Hematopoietic multipotent progenitor cell treated with erythropoietin and hydrocortisone succinate and interleukin-3 and kit ligand, for 8 days (in vitro differentiated cells): ENCODE results near the gene SOS2.
A peak's percentile ranks its signal among the peaks of the same experiment; 100 is the strongest.
"Not testable (repeated sequence)": the region's sequence is repeated elsewhere in the genome, so short reads cannot be mapped to it uniquely, and the experiment has no call there.

ENCODE experiments used
- DNase-seq: peaks from one replicate; pipeline ENCODE4 v3.0.0-alpha.2; 2015

SOS2 gene

DNA sequence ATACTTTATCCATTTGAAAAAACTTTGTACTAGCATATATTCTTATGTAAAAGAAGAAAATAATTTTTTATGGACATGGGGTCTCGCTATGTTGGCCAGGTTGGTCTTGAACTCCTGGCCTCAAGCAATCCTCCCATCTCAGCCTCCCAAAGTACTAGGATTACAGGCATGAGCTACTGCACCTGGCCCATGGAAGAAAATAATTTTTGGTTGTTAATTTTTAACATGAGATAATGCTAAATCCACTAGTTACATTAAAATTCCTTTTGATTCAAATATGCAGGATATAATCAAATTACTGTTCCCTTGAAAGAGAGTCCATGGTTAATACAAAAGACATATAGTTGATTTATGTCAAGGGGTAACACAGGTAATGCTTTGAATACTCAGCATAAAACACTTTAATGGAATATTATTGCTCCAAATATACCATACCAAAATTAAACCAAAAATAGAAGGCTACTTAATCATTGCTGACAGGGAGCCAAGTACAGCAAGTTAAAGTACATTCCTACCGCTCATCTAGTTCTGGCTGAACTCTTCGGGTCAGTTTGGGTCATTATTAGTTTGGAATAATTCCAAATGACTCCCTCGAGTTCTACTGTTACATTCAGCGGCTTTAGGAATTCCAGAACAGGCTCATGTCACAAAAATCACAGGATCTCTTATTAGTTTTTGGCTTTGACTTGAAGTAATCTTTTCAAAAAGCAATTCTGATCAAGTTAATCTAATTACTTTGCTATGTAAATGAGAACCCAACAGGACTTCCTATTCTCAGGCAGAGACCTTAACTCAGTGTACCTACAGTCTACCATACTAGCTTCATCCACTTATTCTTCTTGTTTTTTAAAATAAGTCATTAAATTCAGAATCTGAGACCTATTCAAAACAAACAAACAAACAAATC lies 6.1 kb downstream of the SOS2 start:
- no peak for DNase-seq

DNA sequence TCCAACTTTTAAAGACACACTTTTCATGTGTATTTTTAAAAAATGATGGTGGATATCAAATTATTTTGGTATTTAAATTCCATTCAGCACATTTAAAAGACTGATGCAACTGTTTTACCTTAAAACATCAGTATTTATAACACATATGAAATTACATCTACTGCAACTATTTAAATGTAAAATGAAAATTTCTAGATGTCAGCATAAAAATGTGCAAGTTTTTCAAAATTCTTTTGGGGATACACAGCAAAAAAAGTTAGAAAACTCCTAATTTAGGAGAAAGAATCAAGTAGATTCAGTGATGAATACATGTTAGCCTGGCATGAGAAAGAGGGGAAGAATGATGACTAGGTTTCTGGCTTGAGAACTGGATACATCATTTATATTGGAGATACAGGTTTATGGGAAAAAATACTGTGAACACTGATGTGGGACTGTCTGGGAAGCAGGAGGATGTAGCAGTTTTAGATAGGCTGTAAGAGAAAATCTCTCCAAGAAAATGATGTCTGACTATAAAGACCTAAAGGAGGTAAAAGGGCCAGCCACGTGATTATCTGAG lies 9.2 kb downstream of the SOS2 start:
- DNase-seq: no peak

GRCh38 chr14:50218501-50218900 lies 12.9 kb downstream of the SOS2 start:
- no peak for DNase-seq

- no peak for DNase-seq
Measured at GRCh38 chr14:50215416-50215815, 16.0 kb downstream of the SOS2 start.

GRCh38 chr14:50213795-50214194 lies 17.6 kb downstream of the SOS2 start:
- no peak for DNase-seq

- DNase-seq: peak; percentile 60
Measured at GRCh38 chr14:50212726-50213125, 18.7 kb downstream of the SOS2 start.

GRCh38 chr14:50210074-50210473 lies 21.3 kb downstream of the SOS2 start:
- DNase-seq: no peak

- DNase-seq: no peak
Measured at GRCh38 chr14:50198499-50198898, 32.9 kb downstream of the SOS2 start.

DNA sequence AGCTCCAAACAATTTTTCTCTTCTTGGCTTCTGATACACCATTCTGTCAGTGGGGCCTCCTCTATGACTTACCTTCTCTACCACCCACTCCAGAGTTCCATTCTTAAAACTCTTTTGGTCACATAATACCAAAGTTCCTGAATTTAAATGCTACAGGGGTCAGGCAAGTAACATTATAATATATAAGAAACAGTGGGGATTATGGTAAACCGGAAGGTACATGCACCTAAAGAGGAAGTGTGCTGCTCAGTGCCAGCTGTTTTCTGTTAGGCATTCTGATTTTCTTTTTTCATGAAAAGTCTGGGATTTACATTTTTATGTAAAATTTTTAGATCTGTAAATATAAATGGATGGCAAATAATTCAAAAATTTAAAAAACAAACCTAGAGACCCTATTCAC lies 39.9 kb downstream of the SOS2 start:
- no peak for DNase-seq

DNA sequence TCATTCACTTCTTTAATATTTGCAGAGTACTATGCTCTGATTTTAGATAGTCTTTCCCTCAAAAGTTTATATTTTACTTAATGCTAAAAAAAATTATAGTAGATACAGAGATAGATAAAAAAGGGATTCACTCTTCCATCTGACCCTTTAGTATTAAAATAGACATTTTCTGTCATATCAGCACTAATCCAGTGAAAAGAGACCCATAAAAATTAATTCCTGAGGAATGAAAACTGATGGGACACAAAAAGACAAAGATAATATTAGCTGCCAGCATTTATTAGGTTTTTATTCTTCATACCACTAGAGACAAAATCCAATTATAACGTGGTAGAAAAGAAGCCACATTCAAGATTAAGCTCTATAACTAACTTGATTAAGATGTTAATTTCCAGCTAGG lies 45.3 kb downstream of the SOS2 start:
- no peak for DNase-seq

GRCh38 chr14:50173891-50174290 lies 57.5 kb downstream of the SOS2 start:
- DNase-seq: no peak

GRCh38 chr14:50171895-50172294 lies 59.5 kb downstream of the SOS2 start:
- DNase-seq: no peak

DNA sequence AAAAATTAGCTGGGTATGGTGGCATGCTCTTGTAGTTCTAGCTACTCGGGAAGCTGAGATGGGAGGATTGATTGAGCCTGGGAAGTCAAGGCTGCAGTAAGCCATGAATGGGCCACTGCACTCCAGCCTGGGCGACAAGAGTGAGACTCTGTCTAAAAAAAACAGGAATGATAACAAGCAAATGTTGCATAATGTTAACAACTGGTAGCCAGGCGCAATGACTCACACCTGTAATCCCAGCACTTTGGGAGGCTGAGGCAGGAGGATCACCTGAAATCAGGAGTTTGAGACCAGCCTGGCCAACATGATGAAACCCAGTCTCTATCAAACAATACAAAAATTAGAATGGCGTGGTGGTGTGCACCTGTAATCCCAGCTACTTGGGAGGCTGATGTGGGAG lies 64.0 kb downstream of the SOS2 start:
- DNase-seq: not testable (repeated sequence)

DNA sequence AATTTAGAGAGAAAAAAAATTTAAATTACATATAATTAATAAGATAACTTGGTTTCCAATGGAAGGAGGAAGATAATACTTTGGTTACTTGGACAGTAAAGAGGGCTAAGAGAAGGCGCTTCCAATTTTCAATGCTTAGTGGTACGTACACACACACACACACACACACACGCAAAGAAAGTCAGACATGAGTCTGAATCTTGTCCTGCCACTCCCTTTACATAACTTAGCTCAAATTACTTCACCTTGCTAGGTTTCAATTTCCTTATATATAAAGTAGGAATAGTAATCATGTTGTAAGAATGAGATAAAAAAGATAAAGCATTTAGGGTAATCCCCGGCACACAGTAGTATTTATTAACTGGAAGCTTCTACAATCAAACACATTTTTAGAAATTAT lies 75.3 kb downstream of the SOS2 start:
- DNase-seq: no peak

GRCh38 chr14:50148799-50149198 lies 82.6 kb downstream of the SOS2 start:
- DNase-seq: no peak

DNA sequence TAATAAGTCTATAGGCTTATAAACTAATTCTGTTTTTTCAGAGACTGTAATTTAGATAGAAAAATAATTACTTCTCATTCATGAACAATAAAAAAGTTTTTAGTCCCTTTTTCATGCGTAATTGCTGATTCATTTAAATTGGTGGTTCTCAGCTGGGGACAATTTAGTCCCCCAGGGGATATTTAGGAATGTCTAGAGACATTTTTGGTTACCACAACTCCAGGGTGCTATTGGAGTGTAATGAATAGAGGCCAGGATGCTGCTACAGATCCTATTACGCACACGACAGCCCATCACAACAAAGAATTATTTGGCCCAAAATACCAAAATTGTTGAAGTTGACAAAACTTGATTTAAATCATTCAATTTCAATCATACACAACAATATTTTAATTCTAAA lies 92.2 kb downstream of the SOS2 start:
- DNase-seq: no peak

DNA sequence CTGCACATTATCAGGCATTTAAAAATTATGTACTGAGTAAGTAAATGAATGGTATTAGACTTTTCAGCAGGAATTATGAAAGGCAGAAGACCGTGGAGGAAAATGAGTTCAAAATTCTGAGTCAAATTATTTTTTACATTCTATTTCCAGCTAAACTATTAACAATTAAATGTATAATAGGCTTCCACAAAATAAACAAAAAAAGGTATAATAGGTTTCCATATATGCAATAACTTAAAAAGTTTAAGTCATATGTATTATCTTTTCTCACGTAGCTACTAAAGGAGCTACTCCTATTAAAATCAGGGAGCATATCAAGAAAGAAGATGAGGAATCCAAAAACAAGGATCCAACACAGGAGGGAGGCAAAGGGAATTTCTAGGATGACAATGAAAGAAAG lies 103.6 kb downstream of the SOS2 start:
- no peak for DNase-seq

DNA sequence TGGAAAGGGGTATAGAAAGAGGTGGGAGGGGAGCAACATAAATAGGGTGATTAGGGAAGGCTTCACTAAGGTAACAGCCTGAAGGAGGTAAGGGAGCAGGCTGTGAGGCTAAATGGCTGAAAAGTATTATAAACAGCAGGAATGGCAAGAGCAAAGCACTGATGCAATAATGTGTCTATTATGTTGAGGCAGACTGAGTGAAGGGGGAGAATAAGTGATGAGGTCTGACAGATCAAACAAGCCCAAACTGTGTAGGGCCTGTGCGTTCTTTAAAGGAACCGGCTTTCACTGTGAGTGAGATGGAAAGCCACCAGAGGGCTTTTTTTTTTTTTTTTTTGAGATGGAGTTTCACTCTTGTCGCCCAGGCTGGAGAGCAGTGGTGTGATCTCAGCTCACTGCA lies 108.3 kb downstream of the SOS2 start:
- no peak for DNase-seq

DNA sequence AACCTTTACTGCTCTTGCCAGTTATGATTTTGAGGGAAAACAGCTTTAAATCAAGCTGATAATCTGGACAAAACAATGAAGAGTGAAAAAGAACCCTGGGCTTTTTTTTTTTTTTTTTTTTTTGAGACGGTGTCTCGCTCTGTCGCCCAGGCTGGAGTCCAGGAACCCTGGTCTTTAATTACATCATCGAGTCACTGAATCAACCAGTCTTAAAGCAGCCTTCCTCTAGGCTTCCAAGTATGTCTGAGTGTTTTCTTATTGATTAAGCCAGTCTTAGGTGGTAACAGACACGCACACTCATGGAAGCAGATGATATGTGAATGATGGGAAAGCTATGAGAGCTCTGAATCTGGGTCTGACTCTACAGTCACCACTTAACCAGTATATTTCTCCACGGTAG lies 109.1 kb downstream of the SOS2 start:
- no peak for DNase-seq

GRCh38 chr14:50121486-50121885 lies 109.9 kb downstream of the SOS2 start:
- DNase-seq: no peak

- no peak for DNase-seq
Measured at GRCh38 chr14:50117456-50117855, 113.9 kb downstream of the SOS2 start.

DNA sequence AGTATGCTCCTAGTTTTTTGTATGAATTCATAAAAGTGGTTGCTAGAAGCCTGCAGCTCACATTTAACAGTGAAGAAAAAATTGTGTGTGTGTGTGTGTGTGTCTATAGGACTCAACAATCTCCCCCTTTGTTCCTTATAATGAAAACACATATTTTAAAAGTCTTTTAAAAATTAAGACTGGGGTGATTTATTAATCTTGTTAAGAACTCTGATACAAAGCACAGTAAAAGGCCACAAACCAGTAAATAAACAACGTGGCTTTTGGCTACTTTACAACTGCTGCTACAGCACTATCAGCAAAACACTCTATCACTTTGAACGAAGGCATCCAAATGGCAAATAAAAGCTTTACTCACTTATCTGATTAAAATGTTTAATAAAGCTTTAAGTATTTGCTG lies 114.4 kb downstream of the SOS2 start:
- no peak for DNase-seq

- DNase-seq: peak; percentile 93
Measured at GRCh38 chr14:50116181-50116956, 115.0 kb downstream of the SOS2 start, which contains the start of gene VCPKMT. VCPKMT (minus strand) TSS chr14:50116572; CDS start chr14:50116552, 20 bp downstream.
